GM18517 (cell line): ENCODE data around the gene PANK3.

Experiments used
- ATAC-seq: cut with Tn5 transposase; IDR thresholded peaks from one replicate; pipeline ENCODE4 v1.9.1; 2021; ENCODE audit warnings: mild to moderate bottlenecking, moderate library complexity; ENCODE audit not compliant: unreplicated experiment

PANK3 gene

DNA sequence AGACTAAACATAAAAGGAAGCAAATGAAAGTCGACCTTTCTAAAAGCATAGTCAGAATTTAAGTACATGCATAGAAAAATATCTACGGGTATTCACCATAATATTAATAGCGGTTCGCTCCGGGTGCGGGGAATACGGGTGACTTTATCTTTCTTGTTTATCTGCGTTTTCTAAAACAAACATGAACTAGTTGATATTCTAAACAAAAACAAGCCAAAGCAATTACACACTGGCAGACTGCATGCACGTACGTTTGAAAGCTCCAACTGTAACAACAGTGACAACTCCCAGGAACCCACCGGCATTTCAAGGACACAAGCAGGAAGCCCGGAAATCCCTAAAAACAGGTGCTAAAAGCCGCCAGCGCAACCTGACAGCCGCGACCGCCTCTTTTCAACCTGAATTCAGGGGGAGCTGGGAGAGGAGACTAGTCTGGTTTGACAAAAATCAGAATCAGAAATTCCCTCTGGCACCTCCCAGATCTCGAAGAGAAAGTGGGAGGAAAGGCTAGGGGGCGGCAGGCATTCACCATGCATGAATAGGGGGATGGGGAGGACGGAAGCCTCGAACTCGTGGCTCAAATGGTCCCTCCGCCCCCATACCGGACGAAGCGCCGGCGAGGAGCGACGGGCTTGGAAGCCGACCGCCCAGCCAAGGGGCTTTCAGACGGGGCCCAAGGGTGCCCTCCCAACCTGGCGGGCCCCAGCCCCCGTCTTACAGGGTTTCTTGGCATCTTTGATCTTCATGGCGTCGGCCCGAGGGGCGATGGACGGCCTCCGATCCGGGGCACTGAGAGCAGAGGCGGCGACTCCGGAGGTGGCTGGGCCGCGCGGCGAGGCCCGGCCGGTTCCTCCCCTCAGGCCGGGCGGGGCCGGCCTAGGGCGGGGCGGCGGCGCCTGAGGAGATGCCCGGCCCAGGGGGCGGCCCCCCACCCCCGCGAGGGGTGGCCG lies at the start of gene PANK3:
TSS of gene PANK3 (minus strand) at position 831 of the 950 bp plus-strand sequence. CDS start at position 746, 85 bp downstream.
- peak; percentile 42 for ATAC-seq

DNA sequence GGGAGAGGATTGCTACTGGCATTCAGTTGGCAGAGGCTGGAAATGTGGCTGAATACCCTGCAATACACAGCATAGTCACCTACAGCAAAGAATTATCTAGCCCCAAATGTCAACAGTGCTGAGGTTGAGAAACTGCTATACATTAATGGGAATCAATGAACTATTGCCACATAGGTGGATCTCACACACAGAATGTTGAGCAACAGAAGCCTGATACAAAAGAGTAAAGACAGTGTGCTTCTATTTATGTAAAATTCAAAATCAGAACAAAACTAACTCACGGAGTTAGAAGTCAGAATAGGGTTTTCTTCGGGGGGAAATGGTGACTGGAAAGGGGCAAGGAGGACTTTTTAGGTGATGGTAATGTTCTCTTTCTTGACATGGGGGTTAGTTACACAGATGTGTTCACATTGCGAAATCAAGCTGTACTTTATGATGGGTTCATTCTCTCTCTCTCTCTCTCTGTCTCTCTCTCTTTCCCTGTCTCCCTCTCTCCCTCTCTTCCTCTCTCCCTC lies 45.7 kb upstream of the PANK3 start:
- ATAC-seq: no peak

DNA sequence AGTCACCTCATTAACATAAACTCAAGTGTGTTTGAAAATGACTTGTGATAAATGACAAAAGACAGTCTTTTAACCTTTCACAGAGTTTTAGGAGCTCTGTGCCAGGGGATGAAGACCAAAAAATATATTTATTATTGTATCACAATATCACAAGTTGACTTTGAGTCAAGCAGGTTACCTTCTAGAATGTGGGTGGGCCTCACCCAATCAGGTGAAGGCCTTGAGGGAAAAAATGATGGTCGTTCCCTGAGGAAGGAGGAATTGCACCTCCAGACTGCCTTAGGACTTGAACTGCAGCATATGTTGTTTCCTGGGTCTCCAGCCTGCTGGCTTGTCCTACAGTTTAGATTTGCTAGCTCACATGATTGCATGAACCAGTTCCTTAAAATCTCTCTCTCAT lies 41.6 kb upstream of the PANK3 start:
- no peak for ATAC-seq

DNA sequence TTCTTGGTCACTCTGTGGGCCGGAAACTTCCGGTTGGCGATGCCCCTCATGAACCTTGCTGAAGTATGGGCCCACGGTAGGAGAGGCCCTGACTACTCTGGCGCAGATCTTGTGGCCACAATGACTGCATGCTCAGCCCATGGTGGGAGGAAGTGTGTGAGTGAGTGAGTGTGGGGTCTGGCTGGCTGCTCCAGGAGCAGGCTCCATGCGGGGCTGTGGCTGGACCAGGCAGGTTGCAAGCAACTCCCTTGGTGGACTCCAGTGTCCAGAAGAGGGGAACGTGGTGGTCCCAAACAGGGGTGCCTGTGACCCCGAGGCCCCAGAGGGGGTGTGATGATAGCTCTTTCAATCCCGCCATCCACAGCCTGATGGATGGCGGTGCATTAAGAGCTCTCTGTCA lies 35.5 kb upstream of the PANK3 start:
- ATAC-seq: no peak

DNA sequence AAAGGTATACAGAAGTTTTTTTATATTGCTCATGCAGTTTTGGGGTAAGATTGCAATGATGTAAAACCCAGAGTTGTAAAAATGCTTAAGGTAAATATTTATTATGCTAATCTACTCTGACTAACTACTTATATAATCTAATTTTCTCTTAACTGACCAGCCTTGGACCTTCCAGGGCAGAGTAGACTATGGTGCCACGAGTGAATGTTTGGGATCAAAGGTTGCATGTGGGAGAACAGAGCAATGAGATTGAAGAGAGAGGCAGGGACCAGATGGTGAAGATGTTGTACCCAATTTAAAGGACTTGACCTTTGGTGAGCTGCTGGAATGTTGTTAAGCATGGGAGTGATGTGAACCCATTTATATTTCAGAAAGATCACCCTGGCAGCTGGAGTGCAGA lies 34.8 kb upstream of the PANK3 start:
- no peak for ATAC-seq

DNA sequence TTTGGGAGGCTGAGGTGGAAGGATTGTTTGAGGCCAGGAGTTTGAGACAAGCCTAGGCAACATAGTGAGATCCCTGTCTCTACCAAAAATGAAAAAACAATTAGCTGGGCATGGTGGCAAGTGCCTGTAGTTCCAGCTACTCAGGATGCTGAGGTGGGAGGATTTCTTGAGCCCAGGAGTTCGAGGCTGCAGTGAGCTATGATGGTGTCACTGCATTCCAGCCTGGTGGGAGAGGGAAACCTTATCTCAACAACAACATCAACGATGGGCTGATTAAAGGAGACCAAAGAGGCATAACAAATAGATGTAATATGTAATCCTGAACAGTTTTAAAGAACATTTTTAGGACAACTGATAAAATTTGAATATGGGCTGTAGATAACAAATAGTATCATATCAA lies 34.2 kb upstream of the PANK3 start:
- ATAC-seq: no peak

DNA sequence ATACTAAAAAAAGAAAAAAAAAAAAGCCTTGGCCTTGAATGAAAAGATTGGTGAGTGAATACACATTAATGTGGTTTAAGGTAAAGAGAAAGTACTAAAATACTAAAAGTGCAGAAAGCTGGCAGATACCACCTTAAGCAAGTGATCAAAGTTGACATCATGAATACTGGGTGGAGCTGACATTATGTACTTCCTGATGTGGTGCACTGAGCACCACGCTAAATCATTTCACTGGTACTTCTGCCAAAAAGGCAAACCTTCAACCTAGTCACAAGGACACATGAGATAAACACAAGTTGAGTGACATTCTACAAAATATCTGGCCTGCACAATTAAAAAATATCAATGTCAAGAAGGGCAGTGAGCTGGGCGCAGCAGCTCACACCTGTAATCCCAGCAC lies 33.8 kb upstream of the PANK3 start:
- ATAC-seq: no peak

DNA sequence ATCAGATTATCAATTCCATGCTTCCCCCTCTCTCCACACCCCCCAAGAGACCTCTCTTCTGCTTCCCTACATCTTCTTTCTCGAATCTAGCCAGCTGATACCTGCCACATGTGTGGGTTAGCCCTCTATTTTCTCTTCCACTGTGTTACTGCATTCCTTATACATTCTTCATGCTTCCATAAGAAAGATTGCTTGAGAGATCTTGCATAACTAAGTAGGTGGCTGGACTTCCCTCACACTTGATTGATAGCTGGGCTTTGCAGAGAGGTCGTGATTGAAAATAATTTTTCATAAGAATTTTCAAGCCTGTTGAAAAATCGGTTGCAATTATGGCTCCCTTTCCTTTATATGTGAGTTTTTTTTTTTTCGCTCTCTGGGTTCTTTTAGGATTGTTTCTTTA lies 33.0 kb upstream of the PANK3 start:
- ATAC-seq: no peak

DNA sequence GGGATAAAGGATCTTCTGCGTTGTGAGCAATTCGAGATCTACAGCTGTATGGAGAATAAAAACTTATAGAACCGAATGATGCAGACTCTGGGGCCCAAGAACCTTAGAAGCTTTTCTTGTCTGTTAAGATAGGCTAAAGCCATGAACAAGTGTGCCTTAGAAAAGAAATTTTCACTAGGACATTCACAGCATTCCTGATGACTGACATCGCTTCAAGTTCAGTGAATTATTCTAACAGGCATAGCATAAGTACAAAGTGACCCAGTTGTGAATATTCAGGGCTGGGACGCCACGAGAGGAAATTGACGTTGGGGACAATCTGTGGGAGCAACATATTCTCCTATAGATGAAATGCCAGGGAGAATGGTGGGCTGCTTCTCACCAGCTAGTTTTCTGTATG lies 32.0 kb upstream of the PANK3 start:
- ATAC-seq: no peak

DNA sequence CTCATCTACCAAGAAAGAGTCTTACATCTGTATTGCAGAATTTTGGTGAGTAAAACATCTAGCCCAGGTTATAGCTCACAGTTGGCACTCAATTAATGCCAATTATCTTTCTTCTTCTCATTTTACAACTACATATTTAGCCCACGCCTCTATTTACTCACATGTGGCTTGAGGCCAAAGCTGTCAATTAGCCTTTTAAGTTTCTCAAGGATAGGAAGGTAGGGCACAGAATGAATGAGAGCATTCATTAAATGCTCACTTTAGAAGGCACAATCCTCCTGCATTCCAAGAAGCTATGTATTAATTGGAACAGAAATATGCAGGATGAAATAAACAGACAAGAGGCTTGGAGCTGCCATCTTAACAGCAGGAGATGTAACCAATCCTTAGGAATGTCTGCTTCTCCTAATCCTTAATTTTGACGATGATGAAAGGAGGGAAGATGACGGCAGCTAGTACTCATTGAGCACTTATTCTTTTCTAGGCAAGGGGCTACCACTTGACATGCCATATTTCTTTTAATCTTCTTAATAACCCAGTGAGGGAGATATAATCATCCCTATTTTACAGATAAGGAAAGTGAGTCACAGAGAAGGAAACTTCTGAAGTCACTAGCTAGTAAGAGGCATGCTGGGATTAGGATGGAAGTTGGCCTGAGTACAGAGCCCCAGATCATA lies 30.8 kb upstream of the PANK3 start:
- ATAC-seq: no peak

DNA sequence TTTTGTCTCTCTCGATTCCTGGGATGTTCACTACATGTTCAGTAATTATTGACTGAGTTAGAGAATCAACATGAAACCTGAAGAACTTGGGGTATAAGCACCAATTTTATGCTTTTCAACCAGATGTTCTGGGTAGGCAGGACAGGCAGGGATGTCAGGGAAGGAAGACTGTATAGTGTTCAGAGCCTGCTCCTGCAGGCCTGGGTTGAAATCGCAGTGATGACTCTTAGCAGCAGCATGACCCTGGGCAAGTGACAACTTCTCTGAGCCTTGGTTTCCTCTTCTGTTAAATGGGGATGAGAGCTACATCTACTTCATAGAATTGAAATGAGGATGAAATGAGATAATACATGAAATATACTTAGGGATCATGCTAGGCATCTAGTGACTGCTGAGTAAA lies 29.7 kb upstream of the PANK3 start:
- no peak for ATAC-seq

DNA sequence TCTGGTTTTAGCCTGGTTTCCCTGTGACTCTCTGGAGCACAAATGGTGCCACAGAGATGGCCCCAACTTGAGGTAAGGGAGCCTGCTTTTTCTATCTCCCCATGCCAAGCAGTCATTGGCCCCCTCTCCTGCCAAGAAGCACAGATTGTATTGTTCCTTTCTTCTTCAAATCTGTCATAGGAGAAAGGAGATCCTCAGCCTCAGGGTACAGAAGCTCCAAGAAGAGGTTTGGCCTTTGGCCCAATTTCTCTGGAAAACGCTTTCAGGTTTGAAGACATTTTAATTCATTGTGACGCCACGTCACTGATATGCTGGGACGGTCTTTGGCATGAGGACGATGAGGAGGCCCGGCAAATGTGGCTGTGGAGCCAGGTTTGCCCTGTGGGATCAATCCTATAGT lies 29.2 kb upstream of the PANK3 start:
- ATAC-seq: no peak

DNA sequence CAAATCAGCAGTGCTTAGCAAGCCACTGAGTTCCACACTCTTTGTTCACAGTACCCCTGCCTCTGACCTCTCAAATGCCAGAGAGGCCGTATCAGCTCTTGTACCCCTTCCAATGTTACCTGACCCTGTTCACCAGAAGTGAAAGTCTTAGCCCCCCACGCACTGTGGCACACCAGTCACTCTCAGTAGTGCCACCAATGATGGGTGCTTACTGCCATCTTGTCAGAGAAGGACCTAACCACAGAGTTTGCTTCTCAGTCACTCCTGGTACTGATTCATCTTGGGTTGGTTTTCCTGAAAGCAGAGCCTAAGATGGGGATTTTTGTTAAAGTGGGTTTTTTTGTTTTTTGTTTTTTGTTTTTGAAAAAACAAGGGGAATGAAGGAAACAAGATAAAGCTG lies 28.8 kb upstream of the PANK3 start:
- ATAC-seq: no peak

DNA sequence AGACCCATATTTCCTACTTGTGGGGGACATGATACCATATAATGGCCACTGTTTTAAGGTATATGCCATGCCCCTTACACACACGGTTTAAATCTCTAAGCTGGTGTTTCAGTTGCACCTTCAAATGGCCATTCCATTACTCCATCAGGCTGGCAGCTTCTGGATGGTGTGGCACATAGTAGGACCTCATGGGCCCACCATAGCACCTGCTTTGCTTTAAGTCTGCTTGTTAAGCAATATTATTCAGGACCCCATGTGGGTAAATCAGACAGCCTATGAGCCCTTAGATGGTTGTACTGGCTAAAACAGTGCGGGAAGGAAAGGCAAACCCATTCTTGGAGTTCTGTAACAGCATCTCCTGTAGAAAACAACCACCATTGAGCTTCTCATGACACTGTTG lies 27.4 kb upstream of the PANK3 start:
- no peak for ATAC-seq

DNA sequence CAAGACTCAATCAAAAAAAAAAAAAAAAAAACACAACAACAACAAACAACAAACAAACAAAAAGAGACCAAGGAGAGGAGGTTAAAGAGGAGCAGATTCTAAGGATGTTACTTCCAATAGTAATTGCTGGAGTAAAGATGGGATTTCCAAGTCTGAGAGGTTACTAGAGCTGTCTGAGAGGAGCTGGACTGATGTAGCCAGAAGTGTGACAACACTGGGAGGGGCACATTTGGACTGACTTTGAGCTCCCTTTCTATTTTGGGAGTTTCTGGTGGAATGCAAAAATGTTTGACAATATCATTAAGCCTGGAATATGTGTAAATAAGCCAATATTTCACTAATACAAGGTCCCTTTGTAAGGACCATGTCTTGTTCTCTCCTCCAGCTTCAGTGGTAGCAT lies 25.3 kb upstream of the PANK3 start:
- ATAC-seq: no peak

DNA sequence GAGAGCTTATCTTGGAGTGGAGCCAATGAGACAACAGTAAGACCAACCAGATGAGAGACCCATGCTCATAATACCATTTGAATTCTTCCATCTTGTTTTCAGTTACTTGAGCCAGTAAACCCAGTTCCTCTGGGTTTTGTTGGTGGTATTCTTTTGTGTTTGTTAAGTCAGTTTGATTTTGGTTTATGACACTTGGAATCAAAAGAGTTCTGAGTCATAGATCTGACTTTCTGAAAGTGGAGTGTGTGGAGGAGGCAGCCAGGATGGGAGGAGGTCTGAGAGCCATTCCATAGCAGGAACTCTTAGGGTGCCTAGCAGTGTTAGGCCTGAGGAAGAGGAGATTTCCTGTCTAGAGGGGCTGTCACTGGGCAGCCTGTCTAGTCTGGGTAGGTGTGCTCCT lies 24.6 kb upstream of the PANK3 start:
- no peak for ATAC-seq

DNA sequence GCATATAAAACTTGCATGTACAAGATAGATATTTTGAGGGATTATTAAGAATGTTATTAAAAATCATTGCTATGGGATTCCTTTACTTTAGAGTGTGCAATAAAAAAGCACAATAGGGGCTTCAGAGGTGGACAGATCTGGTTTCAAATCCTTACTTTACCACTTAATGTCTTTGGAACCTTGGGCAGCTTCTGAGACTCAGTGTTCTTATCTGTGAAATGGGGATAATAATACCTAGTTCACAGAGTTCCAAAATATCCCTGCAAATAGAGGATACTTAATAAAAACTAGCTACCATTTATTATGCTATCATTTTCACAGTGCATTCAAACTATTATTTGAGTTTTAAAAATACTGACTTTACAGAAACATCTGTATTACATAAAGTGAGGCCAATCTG lies 23.3 kb upstream of the PANK3 start:
- ATAC-seq: no peak

DNA sequence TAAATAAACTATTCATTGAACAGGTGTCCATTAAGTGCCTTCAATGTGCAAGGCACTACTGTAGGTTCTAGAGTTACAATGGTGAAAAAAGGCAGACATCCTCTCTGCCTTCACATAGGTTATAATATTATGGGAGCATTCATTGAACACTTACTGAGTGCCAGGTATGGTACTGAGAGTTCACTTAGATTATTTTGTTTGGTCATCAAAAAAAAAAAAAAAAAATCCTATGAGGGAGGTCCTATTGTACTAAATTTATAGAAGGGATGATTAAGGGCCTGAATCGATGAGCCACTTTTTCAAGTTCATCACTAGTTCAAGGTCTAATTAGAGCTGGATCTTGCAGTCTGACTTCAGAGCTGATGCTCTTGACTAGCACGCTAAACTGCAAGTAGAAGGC lies 22.8 kb upstream of the PANK3 start:
- ATAC-seq: no peak

DNA sequence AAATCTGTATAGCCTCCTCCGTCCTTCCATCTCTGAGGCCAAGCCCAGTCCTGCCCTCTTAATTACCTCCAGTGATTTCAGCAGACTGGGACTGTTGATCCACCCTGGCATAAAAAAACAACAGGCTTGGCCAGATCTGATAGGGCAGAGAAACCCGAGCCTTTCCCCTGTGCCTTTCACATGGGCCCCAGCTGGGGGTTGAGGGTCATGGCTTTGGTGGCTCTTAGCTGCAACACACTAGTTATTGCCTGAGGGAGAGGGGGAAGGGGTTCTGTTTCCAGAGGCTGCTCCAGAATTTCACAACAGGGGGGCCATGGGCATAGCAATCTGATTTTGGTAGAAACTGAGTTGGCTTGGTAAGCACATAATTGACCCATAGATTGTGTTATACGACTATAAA lies 21.2 kb upstream of the PANK3 start:
- ATAC-seq: no peak

DNA sequence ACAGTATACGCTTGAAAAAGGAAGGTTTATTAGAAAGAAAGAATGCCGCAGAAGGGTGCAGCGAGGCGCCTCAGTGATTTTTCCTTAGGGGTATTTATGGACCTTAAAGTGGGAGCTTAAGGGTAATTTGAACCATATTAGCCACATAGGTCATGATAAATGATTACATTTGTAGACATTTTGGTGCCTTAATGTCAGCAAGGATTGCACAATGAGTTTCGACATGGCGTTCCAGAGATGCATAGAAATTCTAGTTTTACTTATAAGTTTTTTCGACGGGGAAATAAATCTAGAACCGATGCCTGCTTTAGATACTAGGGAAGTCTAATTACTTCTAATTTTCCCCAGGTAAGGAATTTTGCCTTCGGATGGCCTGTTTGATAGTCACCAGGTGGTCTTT lies 20.7 kb upstream of the PANK3 start:
- no peak for ATAC-seq

DNA sequence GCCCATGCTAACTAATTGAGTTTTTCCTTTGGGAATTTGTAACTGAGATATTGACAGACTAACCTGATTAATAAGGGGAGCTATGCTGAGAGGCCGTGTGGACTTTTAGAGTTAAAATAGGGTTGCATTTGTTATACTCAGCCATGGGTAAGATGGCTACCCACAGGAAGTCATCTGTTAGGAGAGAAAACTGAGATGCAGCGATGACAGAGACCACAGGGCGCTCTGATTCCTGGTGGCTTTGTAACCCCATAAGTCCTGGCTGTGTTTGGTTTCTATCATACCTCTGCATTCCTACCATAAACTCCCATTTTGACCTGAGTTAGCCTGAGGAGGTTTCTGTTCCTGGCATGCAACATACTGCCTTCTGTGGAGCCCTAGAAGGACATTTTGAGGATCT lies 19.5 kb upstream of the PANK3 start:
- no peak for ATAC-seq

DNA sequence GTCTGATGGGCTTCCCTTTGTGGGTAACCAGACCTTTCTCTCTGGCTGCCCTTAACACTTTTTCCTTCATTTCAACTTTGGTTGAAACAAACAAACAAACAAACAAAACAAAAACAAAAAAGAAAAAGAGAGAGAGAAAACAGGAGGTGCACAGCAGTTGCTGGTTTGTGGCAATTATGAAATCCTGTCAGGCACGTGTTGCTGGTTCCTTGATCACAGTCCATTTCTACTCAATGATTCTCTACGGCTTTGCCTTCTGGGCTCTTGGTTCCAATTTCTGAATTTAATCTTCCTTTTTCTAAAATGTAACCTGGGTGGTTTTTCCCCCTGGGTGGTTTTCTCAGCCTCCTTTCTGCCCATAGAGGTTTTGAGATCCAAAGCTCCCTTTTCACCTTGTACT lies 17.8 kb upstream of the PANK3 start:
- ATAC-seq: no peak
